Body of pancreas (tissue), 4 donors: Measurements from ENCODE around the gene ZNF18.

Experiments
- POLR2A ChIP-seq, 3 donors: fragments of 450-650 bp; IDR thresholded peaks; one replicate each; pipeline ENCODE4 v1.6.1; 2016; ENCODE audit warnings: antibody characterized with exemption in 3 of 3, mild to moderate bottlenecking in 2 of 3
- TF ChIP-seq, protein P1 (sequence below), 7 experiments: fragments of 450-650 bp in 4 of 7; fragments of 200-600 bp in 3 of 7; sonication (generic) in 3 of 7; IDR thresholded peaks; one replicate each; pipeline ENCODE4 v1.5.1; 2016 to 2019; ENCODE audit warnings: antibody characterized with exemption in 7 of 7

DNA sequence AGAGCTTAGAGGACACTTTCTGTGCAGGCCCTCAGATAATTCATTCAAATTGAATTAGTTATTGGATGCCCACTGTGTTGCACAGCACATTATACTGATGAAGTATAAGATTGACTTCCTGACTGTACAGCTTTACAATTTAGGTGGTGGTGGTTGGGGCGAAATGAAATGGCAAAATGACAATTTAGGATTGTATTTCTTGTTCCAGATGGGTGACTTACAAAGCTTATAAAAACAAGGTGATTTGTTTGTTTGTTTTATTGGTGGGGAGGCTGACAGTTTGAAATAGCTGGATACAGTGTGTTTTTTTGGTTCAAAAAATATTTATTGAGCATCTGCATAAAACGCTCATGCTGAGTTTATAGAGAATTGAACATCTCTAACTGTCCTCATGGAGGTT, 25.0 kb upstream of the ZNF18 start:
- no peak for TF ChIP-seq POLR2A (IDR thresholded peaks at IDR 0.05)
- TF ChIP-seq, protein P1, sequence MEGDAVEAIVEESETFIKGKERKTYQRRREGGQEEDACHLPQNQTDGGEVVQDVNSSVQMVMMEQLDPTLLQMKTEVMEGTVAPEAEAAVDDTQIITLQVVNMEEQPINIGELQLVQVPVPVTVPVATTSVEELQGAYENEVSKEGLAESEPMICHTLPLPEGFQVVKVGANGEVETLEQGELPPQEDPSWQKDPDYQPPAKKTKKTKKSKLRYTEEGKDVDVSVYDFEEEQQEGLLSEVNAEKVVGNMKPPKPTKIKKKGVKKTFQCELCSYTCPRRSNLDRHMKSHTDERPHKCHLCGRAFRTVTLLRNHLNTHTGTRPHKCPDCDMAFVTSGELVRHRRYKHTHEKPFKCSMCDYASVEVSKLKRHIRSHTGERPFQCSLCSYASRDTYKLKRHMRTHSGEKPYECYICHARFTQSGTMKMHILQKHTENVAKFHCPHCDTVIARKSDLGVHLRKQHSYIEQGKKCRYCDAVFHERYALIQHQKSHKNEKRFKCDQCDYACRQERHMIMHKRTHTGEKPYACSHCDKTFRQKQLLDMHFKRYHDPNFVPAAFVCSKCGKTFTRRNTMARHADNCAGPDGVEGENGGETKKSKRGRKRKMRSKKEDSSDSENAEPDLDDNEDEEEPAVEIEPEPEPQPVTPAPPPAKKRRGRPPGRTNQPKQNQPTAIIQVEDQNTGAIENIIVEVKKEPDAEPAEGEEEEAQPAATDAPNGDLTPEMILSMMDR (IDR thresholded peaks at IDR 0.05) = no peak
